ENCODE measurements around the gene RELN.

The RELN gene

GRCh38 chr7:103474956-103475355 lies 514.5 kb downstream of the RELN start:
- H2BK15ac ChIP-seq (replicated peaks; ENCODE audit: low read depth): no peak overlapping the region
- WGBS (ENCODE audit: extremely low coverage, insufficient coverage, low lambda C conversion rate): no CpG with 5 or more reads among the region's 5 CpGs

GRCh38 chr7:103469095-103469948 lies 520.1 kb downstream of the RELN start:
- H2BK5ac ChIP-seq (ENCODE audit: low read length): no peak overlapping the region
- no peak overlapping the region for H3K9ac ChIP-seq (ENCODE audit: low read length)
- H3K79me2 ChIP-seq (ENCODE audit: control insufficient read depth, insufficient read depth, low read length): no peaks in the 10 kb centered on the region
- H3K4me3 ChIP-seq (ENCODE audit: low read length): no peak overlapping the region
- no peak overlapping the region for H3K18ac ChIP-seq (ENCODE audit: low read length)
- no peak overlapping the region for H3K4me2 ChIP-seq (ENCODE audit: low read length)
- H4K8ac ChIP-seq (ENCODE audit: low read depth, low read length): no peak overlapping the region
- WGBS (ENCODE audit: extremely low coverage, insufficient coverage, low lambda C conversion rate): no CpG with 5 or more reads among the region's 4 CpGs
- H2AK5ac ChIP-seq (ENCODE audit: low read length): no peak overlapping the region
- no peaks in the 10 kb centered on the region for H3K4me1 ChIP-seq (ENCODE audit: control insufficient read depth, low read depth, low read length)
- H3K27ac ChIP-seq (ENCODE audit: low read depth, low read length): no peak overlapping the region
- H2BK15ac ChIP-seq (replicated peaks; ENCODE audit: low read depth): no peak overlapping the region
- no peak overlapping the region for H3K23ac ChIP-seq (ENCODE audit: low read length)
- no peak overlapping the region for H3K4ac ChIP-seq (ENCODE audit: low read depth, low read length)
- H2BK120ac ChIP-seq (ENCODE audit: low read depth, low read length): no peak overlapping the region
- H3K56ac ChIP-seq (ENCODE audit: low read length): no peak overlapping the region
- no peaks in the 10 kb centered on the region for H3K36me3 ChIP-seq (ENCODE audit: control insufficient read depth, insufficient read depth, low read length)
- no peak overlapping the region for H4K5ac ChIP-seq (ENCODE audit: low read length)
- H3K79me1 ChIP-seq (ENCODE audit: low read length): no peaks in the 10 kb centered on the region
- DNase-seq: no peak
- no peaks in the 10 kb centered on the region for H3K27me3 ChIP-seq (ENCODE audit: insufficient read depth, low read length, poor library complexity)

More at GRCh38 chr7:103474956-103475355, 514.5 kb downstream of the RELN start:
- H3K36me3 ChIP-seq (ENCODE audit: control insufficient read depth, insufficient read depth, low read length): no peaks in the 10 kb centered on the region
- no peak overlapping the region for H3K56ac ChIP-seq (ENCODE audit: low read length)
- no peak overlapping the region for H4K5ac ChIP-seq (ENCODE audit: low read length)
- H2AK5ac ChIP-seq (ENCODE audit: low read length): no peak overlapping the region
- H3K27ac ChIP-seq (ENCODE audit: low read depth, low read length): no peak overlapping the region
- H3K18ac ChIP-seq (ENCODE audit: low read length): no peak overlapping the region
- H3K4me1 ChIP-seq (ENCODE audit: control insufficient read depth, low read depth, low read length): no peaks in the 10 kb centered on the region
- no peak overlapping the region for H3K4ac ChIP-seq (ENCODE audit: low read depth, low read length)
- no peak overlapping the region for H3K23ac ChIP-seq (ENCODE audit: low read length)
- no peak overlapping the region for H3K9ac ChIP-seq (ENCODE audit: low read length)
- no peaks in the 10 kb centered on the region for H3K27me3 ChIP-seq (ENCODE audit: insufficient read depth, low read length, poor library complexity)
- H4K8ac ChIP-seq (ENCODE audit: low read depth, low read length): no peak overlapping the region
- H2BK120ac ChIP-seq (ENCODE audit: low read depth, low read length): no peak overlapping the region
- DNase-seq: no peak
- H3K79me2 ChIP-seq (ENCODE audit: control insufficient read depth, insufficient read depth, low read length): no peaks in the 10 kb centered on the region
- no peak overlapping the region for H3K4me2 ChIP-seq (ENCODE audit: low read length)
- H3K79me1 ChIP-seq (ENCODE audit: low read length): no peaks in the 10 kb centered on the region
- H2BK5ac ChIP-seq (ENCODE audit: low read length): no peak overlapping the region
- no peak overlapping the region for H3K4me3 ChIP-seq (ENCODE audit: low read length)

- Histone ChIP-seq H4K5ac (ENCODE audit: low read length) (no peak overlapping the region), H4K8ac (ENCODE audit: low read depth, low read length) (no peak overlapping the region), H2BK120ac (ENCODE audit: low read depth, low read length) (no peak overlapping the region), H3K4ac (ENCODE audit: low read depth, low read length) (no peak overlapping the region), H3K27ac (ENCODE audit: low read depth, low read length) (no peak overlapping the region), H3K18ac (ENCODE audit: low read length) (no peak overlapping the region), H3K4me1 (ENCODE audit: control insufficient read depth, low read depth, low read length) (no peaks in the 10 kb centered on the region), H2AK5ac (ENCODE audit: low read length) (no peak overlapping the region), H3K79me2 (ENCODE audit: control insufficient read depth, insufficient read depth, low read length) (no peaks in the 10 kb centered on the region), H3K79me1 (ENCODE audit: low read length) (no peaks in the 10 kb centered on the region), H3K4me3 (ENCODE audit: low read length) (no peak overlapping the region), H2BK15ac (replicated peaks; ENCODE audit: low read depth) (no peak overlapping the region), H3K23ac (ENCODE audit: low read length) (no peak overlapping the region), H3K36me3 (ENCODE audit: control insufficient read depth, insufficient read depth, low read length) (no peaks in the 10 kb centered on the region), H3K56ac (ENCODE audit: low read length) (no peak overlapping the region), H3K27me3 (ENCODE audit: insufficient read depth, low read length, poor library complexity) (no peaks in the 10 kb centered on the region), H2BK5ac (ENCODE audit: low read length) (no peak overlapping the region), H3K9ac (ENCODE audit: low read length) (no peak overlapping the region), H3K4me2 (ENCODE audit: low read length) (no peak overlapping the region)
- no peak for DNase-seq
- no CpG with 5 or more reads among the region's 3 CpGs for WGBS (ENCODE audit: extremely low coverage, insufficient coverage, low lambda C conversion rate)
These were observed 522.6 kb downstream of the RELN start for GRCh38 chr7:103466814-103467213.

- Histone ChIP-seq H3K79me1 (ENCODE audit: low read length) (no peaks in the 10 kb centered on the region), H2BK5ac (ENCODE audit: low read length) (no peak overlapping the region), H3K4me1 (ENCODE audit: control insufficient read depth, low read depth, low read length) (no peaks in the 10 kb centered on the region), H2BK120ac (ENCODE audit: low read depth, low read length) (no peak overlapping the region), H3K23ac (ENCODE audit: low read length) (no peak overlapping the region), H3K79me2 (ENCODE audit: control insufficient read depth, insufficient read depth, low read length) (no peaks in the 10 kb centered on the region), H3K4ac (ENCODE audit: low read depth, low read length) (no peak overlapping the region), H3K18ac (ENCODE audit: low read length) (no peak overlapping the region), H3K27me3 (ENCODE audit: insufficient read depth, low read length, poor library complexity) (no peaks in the 10 kb centered on the region), H3K27ac (ENCODE audit: low read depth, low read length) (no peak overlapping the region), H4K8ac (ENCODE audit: low read depth, low read length) (no peak overlapping the region), H2AK5ac (ENCODE audit: low read length) (no peak overlapping the region), H3K4me3 (ENCODE audit: low read length) (no peak overlapping the region), H3K9ac (ENCODE audit: low read length) (no peak overlapping the region), H2BK15ac (replicated peaks; ENCODE audit: low read depth) (no peak overlapping the region), H4K5ac (ENCODE audit: low read length) (no peak overlapping the region), H3K36me3 (ENCODE audit: control insufficient read depth, insufficient read depth, low read length) (no peaks in the 10 kb centered on the region), H3K56ac (ENCODE audit: low read length) (no peak overlapping the region), H3K4me2 (ENCODE audit: low read length) (no peak overlapping the region)
- WGBS (ENCODE audit: extremely low coverage, insufficient coverage, low lambda C conversion rate): no CpG with 5 or more reads among the region's 7 CpGs
- no peak for DNase-seq
These were observed 527.1 kb downstream of the RELN start for GRCh38 chr7:103462358-103462757.

- H3K79me1 ChIP-seq (ENCODE audit: low read length): no peaks in the 10 kb centered on the region
- no peak overlapping the region for H3K18ac ChIP-seq (ENCODE audit: low read length)
- H3K27me3 ChIP-seq (ENCODE audit: insufficient read depth, low read length, poor library complexity): peaks cover 9% of the 10 kb centered on the region
- H3K36me3 ChIP-seq (ENCODE audit: control insufficient read depth, insufficient read depth, low read length): no peaks in the 10 kb centered on the region
- H2BK15ac ChIP-seq (replicated peaks; ENCODE audit: low read depth): no peak overlapping the region
- WGBS (ENCODE audit: extremely low coverage, insufficient coverage, low lambda C conversion rate): no CpG with 5 or more reads among the region's 17 CpGs
- H3K9ac ChIP-seq (ENCODE audit: low read length): no peak overlapping the region
- H2BK120ac ChIP-seq (ENCODE audit: low read depth, low read length): no peak overlapping the region
- no peak overlapping the region for H2AK5ac ChIP-seq (ENCODE audit: low read length)
- no peak overlapping the region for H3K27ac ChIP-seq (ENCODE audit: low read depth, low read length)
- peak; percentile 87 for DNase-seq
- H3K4ac ChIP-seq (ENCODE audit: low read depth, low read length): no peak overlapping the region
- no peak overlapping the region for H3K4me2 ChIP-seq (ENCODE audit: low read length)
- H3K4me3 ChIP-seq (ENCODE audit: low read length): no peak overlapping the region
- no peak overlapping the region for H4K8ac ChIP-seq (ENCODE audit: low read depth, low read length)
- no peak overlapping the region for H3K56ac ChIP-seq (ENCODE audit: low read length)
- H3K79me2 ChIP-seq (ENCODE audit: control insufficient read depth, insufficient read depth, low read length): no peaks in the 10 kb centered on the region
- no peak overlapping the region for H4K5ac ChIP-seq (ENCODE audit: low read length)
- no peaks in the 10 kb centered on the region for H3K4me1 ChIP-seq (ENCODE audit: control insufficient read depth, low read depth, low read length)
- no peak overlapping the region for H2BK5ac ChIP-seq (ENCODE audit: low read length)
- no peak overlapping the region for H3K23ac ChIP-seq (ENCODE audit: low read length)
These were observed 542.1 kb downstream of the RELN start for GRCh38 chr7:103447073-103447960.
